WTC11 (cell line): ENCODE results near the gene BTBD1. TPM values are rescaled to one million over a fixed set of nuclear protein-coding genes. Genes with fewer than 3 reads are reported as not detected.

ENCODE experiments used
- ATAC-seq: fragments of 200-7000 bp; cut with Tn5 transposase; 2 replicates; pipeline ENCODE4 v1.10.0; 2021; ENCODE audit warnings: mild to moderate bottlenecking, moderate library complexity
- CTCF ChIA-PET: fragments of 300-600 bp; sonication (Branson Sonifier 250); formaldehyde crosslinking; loops from one replicate; lab custom pipeline; 2021; ENCODE audit warnings: antibody characterized with exemption; lab: Charles Lee
- POLR2A ChIA-PET: fragments of 350-600 bp; sonication (Branson Sonifier 250); formaldehyde crosslinking; loops from one replicate; lab custom pipeline; 2021; ENCODE audit warnings: antibody characterized with exemption; lab: Charles Lee
- DNase-seq: peaks from one replicate; pipeline ENCODE4 v3.0.0; 2021; ENCODE audit warnings: low spot score
- H3K27ac Mint-ChIP-seq: 2 replicates; pipeline ENCODE4 v1.8.0; 2021; ENCODE audit warnings: mixed read lengths
- H3K27me3 Mint-ChIP-seq: 2 replicates; pipeline ENCODE4 v1.8.0; 2021; ENCODE audit warnings: low read depth, mild to moderate bottlenecking, moderate library complexity, mixed read lengths
- H3K36me3 Mint-ChIP-seq: 2 replicates; pipeline ENCODE4 v1.8.0; 2021; ENCODE audit warnings: mixed read lengths
- H3K4me1 Mint-ChIP-seq: 2 replicates; pipeline ENCODE4 v1.8.0; 2022; ENCODE audit warnings: mixed read lengths
- H3K4me3 Mint-ChIP-seq: 2 replicates; pipeline ENCODE4 v1.8.0; 2021; ENCODE audit warnings: mild to moderate bottlenecking, moderate library complexity, mixed read lengths
- H3K9me3 Mint-ChIP-seq: 2 replicates; pipeline ENCODE4 v1.8.0; 2021; ENCODE audit warnings: mixed read lengths
- ARID4B ChIP-seq: sonication (generic); formaldehyde crosslinking; IDR thresholded peaks from 2 replicates; pipeline ENCODE4 v1.8.0; 2023; ENCODE audit warnings: missing genetic modification reagents, mild to moderate bottlenecking, borderline replicate concordance
- ATF6 ChIP-seq: sonication (generic); formaldehyde crosslinking; IDR thresholded peaks from 2 replicates; pipeline ENCODE4 v1.8.1; 2023; ENCODE audit warnings: mild to moderate bottlenecking, missing genetic modification reagents
- GABPB1 ChIP-seq: sonication (generic); formaldehyde crosslinking; IDR thresholded peaks from 2 replicates; pipeline ENCODE4 v1.8.1; 2023; ENCODE audit warnings: mild to moderate bottlenecking, missing genetic modification reagents
- NFYB ChIP-seq: sonication (generic); formaldehyde crosslinking; conservative IDR thresholded peaks from 2 replicates; pipeline ENCODE4 v1.8.0; 2022; ENCODE audit warnings: low read depth, missing genetic modification reagents
- SMAD3 ChIP-seq: sonication (generic); formaldehyde crosslinking; IDR thresholded peaks from 2 replicates; pipeline ENCODE4 v1.8.0; 2022; ENCODE audit warnings: missing genetic modification reagents, mild to moderate bottlenecking, borderline replicate concordance
- TCF7 ChIP-seq: sonication (generic); formaldehyde crosslinking; IDR thresholded peaks from 2 replicates; pipeline ENCODE4 v1.8.0; 2022; ENCODE audit warnings: mild to moderate bottlenecking, low read depth, missing genetic modification reagents, moderate library complexity
- USF2 ChIP-seq: sonication (generic); formaldehyde crosslinking; IDR thresholded peaks from 2 replicates; pipeline ENCODE4 v1.8.1; 2023; ENCODE audit warnings: mild to moderate bottlenecking, missing genetic modification reagents, moderate library complexity
- ZMAT4 ChIP-seq: fragments of 250-450 bp; sonication (Bioruptor Pico); IDR thresholded peaks from 2 replicates; pipeline ENCODE4 v1.9.0; 2021; ENCODE audit warnings: mild to moderate bottlenecking
- ZNF232 ChIP-seq: sonication (generic); formaldehyde crosslinking; IDR thresholded peaks from 2 replicates; pipeline ENCODE4 v1.8.0; 2022; ENCODE audit warnings: mild to moderate bottlenecking, missing genetic modification reagents
- ZNF281 ChIP-seq: sonication (generic); formaldehyde crosslinking; IDR thresholded peaks from 2 replicates; pipeline ENCODE4 v1.8.0; 2023; ENCODE audit warnings: mild to moderate bottlenecking, missing genetic modification reagents
- ZNF512 ChIP-seq: sonication (generic); formaldehyde crosslinking; IDR thresholded peaks from 2 replicates; pipeline ENCODE4 v1.8.1; 2022; ENCODE audit warnings: missing genetic modification reagents, borderline replicate concordance
- total RNA-seq: library from RNA; stranded (reverse); gene quantifications from 3 replicates; pipeline ENCODE4 v1.2.3, GENCODE V29; 2021

BTBD1 gene
- total RNA-seq, 1 experiment from 2014 or later = 39.6 TPM

- no peak for TF ChIP-seq GABPB1
- TF ChIP-seq, all 79 proteins: peak for 0
Observed at GRCh38 chr15:83100097-83100646, 33.1 kb upstream of the BTBD1 start (continued).

GRCh38 chr15:83099290-83099689 lies 32.2 kb upstream of the BTBD1 start:
- no peak overlapping the region for H3K4me3 Mint-ChIP-seq
- DNase-seq (no peak), ATAC-seq (no peak)
- 0 out of 2 replicates have a peak, but pooled peaks cover 4% of the 10 kb centered on the region for H3K9me3 Mint-ChIP-seq
- H3K27me3 Mint-ChIP-seq = peaks cover 20% of the 10 kb centered on the region
- peaks cover 7% of the 10 kb centered on the region; the same call in 1 of the 2 replicates for H3K4me1 Mint-ChIP-seq
- H3K36me3 Mint-ChIP-seq = no peaks in the 10 kb centered on the region
- TF ChIP-seq ARID4B (CRISPR knock-in tag) (no peak), ZNF512 (CRISPR knock-in tag) (no peak), SMAD3 (CRISPR knock-in tag) (no peak), USF2 (CRISPR knock-in tag) (no peak), ATF6 (CRISPR knock-in tag) (no peak), ZNF281 (no peak), NFYB (CRISPR knock-in tag) (no peak), TCF7 (CRISPR knock-in tag) (no peak), ZNF232 (CRISPR knock-in tag) (no peak), ZMAT4 (no peak)
- CTCF ChIA-PET = no interaction called here
- no peak overlapping the region for H3K27ac Mint-ChIP-seq
- POLR2A ChIA-PET = no interaction called here
